NK-92 treated with Interleukin-12 subunit alpha and Interleukin-12 subunit beta, amount 100 ng/mL, for 24 hours (cell line): ENCODE results near the gene TRPT1.

Experiments
- DNase-seq: peaks from one replicate; lab custom pipeline; 2025; lab: John Stamatoyannopoulos, UW

Gene TRPT1

DNA sequence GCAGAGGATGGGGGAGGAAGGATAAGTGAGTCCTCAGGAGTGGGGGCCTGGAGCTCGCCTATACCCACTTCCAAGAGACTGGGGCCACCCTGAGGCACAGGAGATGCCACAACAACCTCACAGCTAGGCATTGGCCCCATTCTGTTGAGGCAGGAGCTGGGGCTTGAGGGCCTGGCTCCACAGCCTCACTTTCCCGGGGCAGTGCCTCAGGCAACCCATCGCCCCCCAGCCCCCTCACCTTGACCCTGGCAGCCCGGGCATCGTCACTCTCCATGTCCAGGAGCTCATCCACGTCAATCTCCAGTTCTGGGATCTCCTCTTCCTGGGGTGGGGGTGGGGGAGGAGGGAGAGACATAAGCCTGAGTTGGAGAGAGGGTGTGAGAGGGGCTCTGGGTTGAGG, 19.0 kb upstream of the TRPT1 start:
- DNase-seq: no peak

DNA sequence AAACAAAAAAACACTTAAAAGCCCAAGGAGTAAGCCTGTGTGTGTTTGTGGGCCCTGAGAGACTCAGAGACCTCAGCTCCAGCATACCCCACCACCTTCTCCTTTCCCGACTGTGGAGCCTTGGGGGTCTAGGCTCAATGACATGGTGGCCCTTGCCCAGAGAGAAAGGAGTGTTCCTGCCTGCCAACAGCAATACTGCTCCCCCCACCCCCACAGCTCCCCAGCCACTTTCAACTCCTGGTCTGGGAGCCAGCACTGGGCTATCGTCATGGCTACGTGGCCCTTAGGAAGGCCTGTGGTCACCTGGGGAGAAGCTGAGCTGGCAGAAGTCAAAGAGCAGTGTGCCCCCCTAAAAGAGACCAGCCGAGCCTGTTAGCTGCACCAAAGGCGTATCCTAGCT, 18.1 kb upstream of the TRPT1 start:
- no peak for DNase-seq

DNA sequence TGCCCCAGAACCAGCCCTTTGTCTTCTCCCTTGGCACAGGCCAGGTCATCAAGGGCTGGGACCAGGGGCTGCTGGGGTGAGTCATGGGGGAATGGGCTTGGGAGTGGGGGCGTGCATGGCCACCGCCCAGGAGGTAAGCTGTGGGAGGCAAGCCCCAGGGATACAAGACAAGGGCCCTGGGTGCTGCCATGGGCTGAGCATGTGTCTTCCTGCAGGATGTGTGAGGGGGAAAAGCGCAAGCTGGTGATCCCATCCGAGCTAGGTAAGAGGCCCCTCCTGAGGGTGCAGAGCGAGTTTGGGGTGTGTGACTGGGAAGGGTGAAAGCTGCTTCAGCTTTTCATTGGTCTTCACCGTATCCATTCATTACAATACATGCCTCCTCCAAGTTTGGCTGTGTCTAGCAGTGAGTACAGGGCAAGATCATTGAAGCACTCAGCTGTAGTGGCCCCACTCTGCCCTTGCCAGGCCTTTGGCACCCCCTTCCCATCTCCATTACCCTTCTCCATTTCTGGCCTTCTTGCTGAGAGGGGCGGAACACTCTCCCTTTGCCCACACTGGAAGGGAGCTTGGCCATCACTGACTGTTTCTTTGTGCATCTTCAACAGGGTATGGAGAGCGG, 17.4 kb upstream of the TRPT1 start:
- DNase-seq: no peak

DNA sequence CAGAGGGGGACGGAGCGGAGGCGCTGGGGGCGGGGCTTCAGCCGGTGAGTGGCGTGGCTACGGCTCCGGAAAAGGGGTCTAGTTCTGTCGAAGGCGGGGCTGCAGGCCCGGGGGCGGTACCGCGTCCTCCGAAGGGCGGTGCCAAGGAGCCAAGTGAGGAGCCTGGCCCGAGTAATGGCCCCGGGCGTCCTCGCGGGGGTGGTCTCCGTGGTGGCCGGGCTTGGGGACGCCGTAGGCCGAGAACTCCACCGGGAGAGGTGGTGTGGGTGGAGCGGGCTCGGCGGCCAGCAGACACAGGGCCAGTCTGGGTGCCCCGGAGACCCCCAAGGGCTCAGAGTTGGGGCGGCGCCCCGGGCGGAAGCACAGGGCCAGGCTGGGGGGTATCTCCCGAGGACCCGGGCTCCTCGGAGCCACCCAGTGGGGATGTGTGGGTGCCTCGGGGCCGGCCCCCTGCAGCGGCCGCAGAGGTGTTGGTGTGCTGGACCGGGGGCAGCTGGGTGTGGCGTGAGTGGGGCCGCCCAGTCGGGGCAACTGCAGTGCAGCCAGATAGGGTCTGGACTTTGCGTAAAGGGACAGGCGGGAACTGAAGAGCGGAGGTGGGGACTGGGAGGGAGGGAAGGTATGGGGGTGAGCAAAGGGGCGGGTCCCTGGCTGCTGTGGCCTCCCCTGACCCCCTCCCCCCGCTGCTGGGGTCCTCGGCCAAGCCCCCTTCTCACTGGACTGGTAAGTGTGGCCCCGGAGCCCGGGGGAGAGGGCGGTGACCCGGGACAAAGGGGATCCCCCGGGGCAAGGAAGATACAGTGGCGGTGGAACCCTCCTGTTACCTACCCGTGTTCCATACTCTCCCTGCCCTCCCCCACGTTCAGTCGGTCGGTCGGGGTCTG, 15.7 kb upstream of the TRPT1 start:
- no peak for DNase-seq

DNA sequence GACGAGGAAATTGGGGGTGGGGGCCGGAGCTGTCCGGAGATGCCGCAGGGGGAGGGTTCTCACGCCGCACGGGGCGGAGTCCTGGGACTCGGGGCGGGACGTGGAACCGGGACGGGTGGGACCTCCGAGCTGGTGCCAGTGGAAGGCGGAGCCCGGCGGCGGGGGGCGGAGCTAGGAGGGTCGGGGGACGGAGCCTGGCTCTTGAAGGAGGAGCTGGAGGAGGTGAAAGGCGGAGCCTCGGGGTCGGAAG, 15.2 kb upstream of the TRPT1 start:
- peak; percentile 100 for DNase-seq

DNA sequence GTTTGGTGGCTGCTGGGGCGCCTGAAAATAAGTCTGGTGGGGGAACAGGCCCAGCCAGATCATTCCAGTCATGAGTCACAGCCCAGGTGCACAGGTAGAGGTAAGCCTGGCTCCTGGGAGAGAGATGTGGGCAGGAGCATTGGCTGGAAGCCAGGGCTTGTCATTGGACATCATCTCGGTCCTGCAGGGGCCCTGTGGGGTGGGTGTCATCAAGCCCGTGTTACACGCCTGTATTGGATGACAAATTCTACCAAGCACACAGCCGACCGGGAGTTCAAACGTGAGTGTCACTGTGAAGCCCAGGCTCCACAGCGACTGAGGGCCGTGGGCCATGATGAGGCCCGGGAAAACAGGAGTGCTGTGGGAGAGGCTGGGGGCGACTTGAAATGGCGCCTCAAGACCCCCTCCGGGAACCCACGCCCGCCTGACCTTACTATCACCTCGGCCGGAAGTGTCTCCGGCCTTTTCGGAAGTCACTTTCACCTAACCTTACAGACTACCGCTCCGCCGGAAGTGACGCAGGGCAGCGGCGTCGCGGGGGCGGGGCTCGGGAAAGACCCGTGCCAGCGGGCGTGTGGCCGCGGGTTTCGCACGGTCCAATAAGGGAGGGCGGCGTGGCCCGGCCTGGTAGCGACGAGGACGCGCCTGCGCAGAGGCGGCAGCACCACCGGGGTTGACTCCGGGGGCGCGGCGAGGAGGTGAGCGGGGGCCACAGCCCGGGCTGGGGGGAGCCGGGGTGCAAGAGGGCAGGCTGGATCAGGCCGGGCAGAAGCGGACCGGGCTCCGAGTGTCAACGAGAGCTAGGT, 14.7 kb upstream of the TRPT1 start, which contains the start of gene FKBP2:
TSS of gene FKBP2 (plus strand) at position 661 of the 806 bp plus-strand sequence. CDS start 1,293 bp downstream, outside the sequence.
- peak; percentile 97 for DNase-seq

DNA sequence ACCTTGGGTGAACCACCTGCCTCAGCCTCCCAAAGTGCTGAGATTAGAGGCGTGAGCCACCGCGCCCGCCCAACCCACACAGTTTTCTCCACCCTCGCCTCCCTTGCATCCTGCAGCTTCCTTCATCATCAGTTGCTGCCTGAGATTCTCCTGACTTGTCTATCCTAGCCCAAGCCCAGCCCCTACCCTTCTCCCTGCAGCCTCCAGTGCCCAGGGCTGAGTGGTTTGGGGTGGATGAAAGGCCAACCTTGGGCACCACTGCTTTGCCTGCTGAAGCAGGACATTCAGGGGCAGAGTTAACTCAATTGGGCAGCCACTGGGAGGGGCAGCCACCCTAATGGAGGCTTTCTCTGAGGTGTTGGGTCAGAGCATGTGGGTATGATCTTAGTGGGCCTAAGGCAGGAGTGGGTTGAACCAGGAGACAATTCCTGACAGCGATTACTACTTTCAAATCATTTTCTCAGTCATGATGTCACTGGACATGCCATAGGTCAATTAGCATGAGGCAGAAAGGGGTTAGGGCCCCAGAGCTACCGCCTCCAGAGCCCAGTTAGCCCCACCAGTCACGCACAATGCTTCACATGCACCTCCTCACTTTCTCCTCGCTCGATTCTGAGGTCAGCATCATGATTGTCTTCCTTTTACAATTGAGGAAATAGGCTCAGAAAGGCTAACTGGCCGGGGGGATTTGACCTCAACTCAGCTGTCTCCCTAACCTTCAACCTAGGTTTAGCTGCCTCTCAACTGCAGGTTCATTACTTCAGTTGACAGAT, 13.9 kb upstream of the TRPT1 start:
- no peak for DNase-seq

DNA sequence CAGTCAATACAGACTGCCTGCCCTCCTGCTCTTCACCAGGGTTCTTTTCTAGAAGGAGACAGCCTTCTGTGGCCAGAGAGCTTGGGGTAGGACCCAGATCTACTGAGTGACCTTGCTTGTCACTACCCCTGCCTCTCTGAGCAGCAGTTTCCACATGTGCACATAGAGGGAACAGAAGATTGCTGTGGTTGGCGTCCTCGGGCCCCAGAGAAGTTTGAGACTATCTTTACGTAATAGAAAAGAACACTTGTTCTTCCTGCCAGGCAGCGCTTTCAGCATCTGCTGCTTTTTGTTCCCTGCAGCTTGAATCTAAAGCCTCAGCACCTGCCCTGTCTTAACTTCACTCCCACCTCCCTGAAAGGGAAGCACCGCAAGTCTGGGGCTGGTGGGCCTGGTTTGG, 13.0 kb upstream of the TRPT1 start:
- DNase-seq: no peak

DNA sequence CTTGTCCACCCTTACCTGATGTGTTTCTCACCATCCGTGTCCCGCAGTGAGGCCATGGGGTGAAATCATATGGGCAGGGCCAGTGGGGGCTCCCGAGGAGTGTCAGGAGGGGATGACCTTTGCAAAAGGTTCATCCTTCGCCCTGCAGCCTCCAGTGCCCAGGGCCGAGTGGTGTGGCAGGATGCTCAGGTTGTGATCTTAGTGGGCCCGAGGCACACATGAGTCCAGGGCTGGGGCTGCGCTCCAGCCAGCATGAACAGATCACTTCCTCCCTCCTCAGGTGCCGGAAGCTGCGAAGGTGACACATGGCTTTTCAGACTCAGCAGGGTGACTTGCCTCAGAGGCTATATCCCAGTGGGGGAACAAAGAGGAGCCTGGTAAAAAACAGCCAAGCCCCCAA, 12.1 kb upstream of the TRPT1 start:
- DNase-seq: no peak

DNA sequence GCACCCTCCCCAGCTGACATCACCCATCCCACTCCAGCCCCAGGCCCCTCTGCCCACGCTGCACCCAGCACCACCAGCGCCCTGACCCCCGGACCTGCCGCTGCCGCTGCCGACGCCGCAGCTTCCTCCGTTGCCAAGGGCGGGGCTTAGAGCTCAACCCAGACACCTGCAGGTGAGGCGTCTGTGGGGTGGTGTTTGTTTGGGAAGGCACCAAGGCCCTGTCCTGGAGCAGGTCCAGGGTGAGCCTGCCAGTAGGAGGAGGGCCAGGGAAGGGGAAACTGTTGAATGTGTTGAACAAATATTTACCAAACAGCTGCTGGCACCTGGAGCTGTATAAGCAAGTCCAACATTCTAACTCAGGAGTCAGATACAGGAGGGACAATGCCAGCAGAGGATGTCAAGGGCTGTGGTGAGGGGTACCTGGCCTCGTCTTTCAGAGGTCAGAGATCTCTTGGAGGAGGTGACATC, 11.5 kb upstream of the TRPT1 start:
- DNase-seq: no peak

DNA sequence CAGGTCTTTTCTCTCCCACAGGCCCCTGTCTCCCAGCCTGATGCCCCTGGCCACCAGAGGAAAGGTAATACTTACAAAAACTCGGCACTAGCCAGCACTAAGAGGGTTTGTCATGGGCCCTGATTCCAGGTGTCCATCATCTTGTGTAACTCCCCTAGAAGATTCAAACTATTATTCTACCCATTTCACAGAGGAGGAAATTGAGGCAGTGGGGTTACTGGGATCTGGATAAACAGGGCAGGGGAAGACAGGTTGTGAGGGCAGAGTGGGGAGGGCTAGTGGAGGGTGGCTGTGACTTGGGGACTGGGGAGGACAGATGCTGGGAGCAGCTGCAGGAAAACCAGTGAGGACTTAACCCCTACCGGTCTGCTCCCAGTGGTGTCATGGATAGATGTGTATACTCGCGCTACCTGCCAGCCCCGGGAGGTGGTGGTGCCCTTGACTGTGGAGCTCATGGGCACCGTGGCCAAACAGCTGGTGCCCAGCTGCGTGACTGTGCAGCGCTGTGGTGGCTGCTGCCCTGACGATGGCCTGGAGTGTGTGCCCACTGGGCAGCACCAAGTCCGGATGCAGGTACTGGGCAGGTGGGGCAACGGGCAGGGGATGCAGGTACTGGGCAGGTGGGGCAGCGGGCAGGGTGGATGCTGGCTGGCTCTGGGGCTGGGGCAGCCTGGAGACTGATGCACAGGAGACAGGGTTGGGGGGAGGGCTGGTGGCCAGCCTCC, 9.6 kb upstream of the TRPT1 start:
- no peak for DNase-seq

DNA sequence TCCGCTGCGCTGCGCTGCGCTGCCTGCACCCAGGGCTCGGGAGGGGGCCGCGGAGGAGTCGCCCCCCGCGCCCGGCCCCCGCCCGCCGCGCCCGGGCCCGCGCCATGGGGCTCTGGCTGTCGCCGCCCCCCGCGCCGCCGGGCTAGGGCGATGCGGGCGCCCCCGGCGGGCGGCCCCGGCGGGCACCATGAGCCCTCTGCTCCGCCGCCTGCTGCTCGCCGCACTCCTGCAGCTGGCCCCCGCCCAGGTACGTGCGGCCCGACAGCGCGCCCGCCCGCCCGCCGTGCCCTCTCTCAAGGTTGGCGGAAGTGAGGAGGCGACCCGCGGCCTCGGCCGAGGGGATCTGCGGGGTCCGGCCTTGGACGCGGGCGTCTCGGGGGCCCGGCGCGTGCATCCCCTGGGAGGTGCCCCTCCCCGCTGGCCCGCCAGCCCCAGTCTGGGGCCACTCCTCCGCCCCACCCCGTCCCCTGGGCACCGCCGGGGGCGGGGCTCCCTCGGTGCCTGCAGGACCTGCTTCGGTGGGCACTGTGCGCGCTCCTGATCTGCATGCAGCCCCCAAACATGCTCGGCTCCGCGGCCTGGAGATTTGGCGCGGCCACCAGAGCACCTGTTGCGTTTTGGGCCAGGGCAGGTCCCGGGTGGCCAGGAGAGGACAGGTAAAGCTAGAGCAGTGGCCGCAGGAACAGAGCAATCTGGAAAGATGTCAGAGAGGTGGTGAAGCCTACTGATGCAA, 8.8 kb upstream of the TRPT1 start:
- no peak for DNase-seq

DNA sequence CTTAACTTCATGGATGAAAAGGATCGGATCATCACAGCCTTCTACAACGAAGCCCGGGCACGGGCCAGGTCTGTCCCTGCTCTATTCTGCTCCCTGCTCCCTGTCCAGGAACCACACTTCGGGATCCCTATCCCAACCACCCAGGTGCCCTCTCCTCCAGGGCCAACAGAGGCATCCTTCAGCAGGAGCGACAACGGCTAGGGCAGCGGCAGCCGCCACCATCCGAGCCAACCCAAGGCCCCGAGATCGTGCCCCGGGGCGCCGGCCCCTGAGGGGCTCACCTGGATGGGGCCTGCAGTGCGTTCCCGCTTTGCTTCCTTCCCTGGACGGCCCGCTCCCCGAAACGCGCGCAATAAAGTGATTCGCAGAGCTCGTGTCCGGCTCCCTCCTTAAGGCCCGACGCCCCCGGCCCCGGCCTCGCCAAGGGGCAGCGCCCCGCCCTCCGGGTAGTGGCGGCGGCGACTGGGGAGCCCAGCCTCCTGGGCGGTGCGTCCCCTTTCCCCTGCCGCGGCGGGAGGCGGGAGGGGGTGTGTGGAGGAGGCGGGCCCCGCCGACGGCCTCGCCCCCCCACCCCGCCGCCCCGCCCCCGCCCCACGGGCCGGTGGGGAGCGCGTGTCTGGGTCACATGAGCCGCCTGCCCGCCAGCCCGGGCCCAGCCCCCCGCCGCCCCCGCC, 8.1 kb upstream of the TRPT1 start, which contains the start of gene VEGFB:
TSS of gene VEGFB (plus strand) at position 672 of the 674 bp plus-strand sequence. CDS start 250 bp downstream, outside the sequence.
- no peak for DNase-seq

DNA sequence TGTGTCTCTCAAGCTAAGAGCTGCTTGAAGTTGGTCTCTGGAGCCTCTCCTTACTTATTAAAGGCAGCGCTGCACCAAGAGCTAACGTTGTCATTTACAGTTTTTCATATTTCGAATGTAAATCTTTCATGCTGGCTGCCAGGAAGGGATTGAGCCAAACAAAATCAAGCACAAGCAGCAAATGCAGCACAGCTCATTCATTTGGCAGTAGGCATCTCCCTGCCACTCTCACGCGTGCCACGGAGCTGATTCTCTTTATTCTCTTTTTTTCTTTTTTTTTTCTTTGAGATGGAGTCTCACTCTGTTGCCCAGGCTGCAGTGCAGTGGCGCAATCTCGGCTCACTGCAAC, 7.0 kb upstream of the TRPT1 start:
- DNase-seq: no peak

DNA sequence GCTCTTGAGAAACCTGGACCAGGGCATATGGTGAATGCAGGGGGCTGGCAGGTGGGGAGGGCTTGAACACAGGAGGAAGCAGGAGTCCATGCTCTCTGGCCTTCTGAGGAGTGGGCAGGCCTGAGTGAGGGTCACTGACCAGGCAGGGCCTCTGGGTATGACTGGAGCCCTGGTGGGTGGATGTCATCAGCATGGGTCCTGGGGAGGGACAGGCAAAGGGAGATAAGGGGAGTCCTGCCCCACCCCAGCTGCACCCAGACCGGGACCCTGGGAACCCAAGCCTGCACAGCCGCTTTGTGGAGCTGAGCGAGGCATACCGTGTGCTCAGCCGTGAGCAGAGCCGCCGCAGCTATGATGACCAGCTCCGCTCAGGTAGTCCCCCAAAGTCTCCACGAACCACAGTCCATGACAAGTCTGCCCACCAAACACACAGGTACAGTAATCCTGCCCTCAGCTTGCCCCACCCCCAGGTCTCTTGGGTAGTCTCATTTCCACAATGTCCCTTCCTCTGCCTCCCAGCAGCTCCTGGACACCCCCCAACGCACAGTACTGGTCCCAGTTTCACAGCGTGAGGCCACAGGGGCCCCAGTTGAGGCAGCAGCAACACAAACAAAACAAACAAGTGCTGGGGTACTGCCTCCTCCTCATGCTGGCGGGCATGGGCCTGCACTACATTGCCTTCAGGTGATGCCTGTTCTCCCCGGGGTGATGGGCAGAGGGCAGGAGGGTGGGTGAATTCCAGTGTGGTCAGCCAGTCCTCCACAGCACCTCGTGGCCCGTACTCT, 6.4 kb upstream of the TRPT1 start:
- no peak for DNase-seq

DNA sequence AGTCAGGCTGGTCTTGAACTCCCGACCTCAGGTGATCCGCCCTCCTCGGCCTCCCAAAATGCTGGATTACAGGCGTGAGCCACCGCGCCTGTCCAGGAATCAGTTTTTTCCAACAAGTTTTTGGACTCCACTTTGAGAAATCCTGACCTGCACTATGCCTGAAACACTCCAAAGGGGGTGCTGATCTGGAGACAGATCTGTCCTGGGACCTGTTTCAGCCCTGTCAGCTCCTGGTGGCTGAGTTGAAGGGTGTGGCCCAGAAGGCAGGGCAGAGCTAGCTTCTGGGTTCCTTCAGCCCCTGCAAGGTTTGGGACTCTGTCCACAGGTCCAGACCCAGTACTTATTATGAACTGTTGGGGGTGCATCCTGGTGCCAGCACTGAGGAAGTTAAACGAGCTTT, 5.6 kb upstream of the TRPT1 start:
- no peak for DNase-seq

DNA sequence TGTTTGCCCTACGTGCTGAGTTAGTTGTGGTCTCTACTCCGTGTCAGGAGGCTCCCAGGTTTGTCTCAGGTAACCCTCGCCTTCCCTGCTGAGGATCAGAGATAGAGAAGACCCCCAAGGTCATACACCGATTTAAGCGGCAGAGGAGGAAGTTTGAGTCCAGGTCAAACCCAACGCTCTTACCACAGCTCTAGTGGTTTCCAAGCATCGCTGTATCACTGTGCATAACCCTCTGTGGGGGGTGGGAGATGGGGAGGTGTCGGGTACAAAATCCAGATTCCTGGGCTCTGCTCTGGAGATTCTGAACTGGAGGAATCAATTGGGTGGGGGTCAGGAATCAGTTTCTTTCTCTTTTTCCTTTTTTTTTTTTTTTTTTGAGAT, 5.0 kb upstream of the TRPT1 start:
- no peak for DNase-seq

DNA sequence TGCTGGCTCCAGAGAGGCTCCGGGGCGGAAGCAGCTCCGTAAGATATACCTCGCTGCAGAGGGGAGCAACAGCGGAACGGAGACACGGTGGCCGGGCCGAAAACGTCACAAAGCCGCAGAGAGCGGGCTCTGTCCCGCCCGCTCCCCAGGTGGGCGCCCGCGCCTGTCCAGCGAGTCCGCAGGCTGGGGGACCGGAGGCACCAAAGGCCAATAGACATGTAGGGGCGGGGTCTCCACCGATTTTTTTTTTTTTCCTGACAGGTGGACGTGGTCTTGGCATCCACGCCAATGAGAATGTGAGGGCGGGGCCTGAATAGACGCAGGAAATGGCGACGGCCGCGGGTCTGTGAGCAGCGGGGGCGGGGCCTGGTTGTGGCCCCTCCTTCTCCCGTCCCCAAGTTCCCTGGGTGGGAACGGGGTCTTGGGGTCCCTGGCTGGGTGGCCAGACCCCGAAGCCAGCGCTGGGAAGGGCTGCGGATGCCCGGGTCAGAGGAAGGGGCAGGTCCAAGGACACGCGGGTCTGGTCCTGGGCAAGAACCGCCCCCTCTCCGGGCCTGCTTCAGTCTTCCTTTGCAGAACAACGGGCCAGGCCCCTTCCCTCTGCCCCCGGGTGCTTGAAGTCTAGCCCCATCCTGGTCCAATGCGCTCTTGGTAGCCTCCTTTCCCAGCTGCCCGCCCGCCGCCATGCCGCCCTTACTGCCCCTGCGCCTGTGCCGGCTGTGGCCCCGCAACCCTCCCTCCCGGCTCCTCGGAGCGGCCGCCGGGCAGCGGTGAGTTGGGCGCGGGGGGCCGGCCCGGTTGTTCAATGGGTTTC, 4.4 kb upstream of the TRPT1 start, which contains the start of gene DNAJC4:
TSS of gene DNAJC4 (plus strand) at position 378 of the 814 bp plus-strand sequence. CDS start at position 685, 307 bp downstream.
- peak; percentile 63 for DNase-seq
